Activated CD4-positive, alpha-beta T cell treated with anti-CD3 and anti-CD28 coated beads, Interleukin-2, amount 10 ng/mL, durations not matched to agents 24 days and 14 days (primary cell): ENCODE data around the gene NXPE3. TPM values are rescaled to one million over a fixed set of nuclear protein-coding genes. Genes with fewer than 3 reads are reported as not detected.

Experiments used
- DNase-seq: peaks from one replicate; pipeline ENCODE4 v3.0.0; 2022
- H3K27ac Mint-ChIP-seq: one replicate; pipeline ENCODE4 v1.8.0; 2022; ENCODE audit warnings: mild to moderate bottlenecking, mixed read lengths
- H3K27me3 Mint-ChIP-seq: one replicate; pipeline ENCODE4 v1.8.0; 2022; ENCODE audit warnings: mixed read lengths
- H3K36me3 Mint-ChIP-seq: one replicate; pipeline ENCODE4 v1.8.0; 2022; ENCODE audit warnings: low read depth, mild to moderate bottlenecking, mixed read lengths
- H3K4me1 Mint-ChIP-seq: one replicate; pipeline ENCODE4 v1.8.0; 2021; ENCODE audit warnings: mixed read lengths
- H3K4me3 Mint-ChIP-seq: one replicate; pipeline ENCODE4 v1.8.0; 2022; ENCODE audit warnings: mild to moderate bottlenecking, moderate library complexity, mixed read lengths
- H3K9me3 Mint-ChIP-seq: one replicate; pipeline ENCODE4 v1.8.0; 2021; ENCODE audit warnings: mixed read lengths
- intact Hi-C: fragments of 100-400 bp; cut with micrococcal nuclease; formaldehyde crosslinking; loops from one replicate; pipeline ENCODE4 v1.15.1; 2023
- total RNA-seq: library from RNA; stranded (reverse); gene quantifications from 2 replicates; pipeline ENCODE4 v1.2.3, GENCODE V29; 2022

The NXPE3 gene
- total RNA-seq, 1 donor from 2014 or later: 18.2 TPM

GRCh38 chr3:101779822-101780381 is 891 bp downstream of the NXPE3 start:
- Mint-ChIP-seq H3K27ac (peak overlapping the region; percentile 94), H3K4me3 (peak overlapping the region; percentile 97), H3K36me3 (peaks cover 20% of the 10 kb centered on the region), H3K27me3 (no peaks in the 10 kb centered on the region), H3K9me3 (no peaks in the 10 kb centered on the region), H3K4me1 (peaks cover 38% of the 10 kb centered on the region)
- DNase-seq: no peak
- intact Hi-C loops: loop anchor here (1.0 to 10.0 kb wide), 4 partner anchors 56 to 205 kb away; partner anchors contain the start of genes CEP97 and PCNP

DNA sequence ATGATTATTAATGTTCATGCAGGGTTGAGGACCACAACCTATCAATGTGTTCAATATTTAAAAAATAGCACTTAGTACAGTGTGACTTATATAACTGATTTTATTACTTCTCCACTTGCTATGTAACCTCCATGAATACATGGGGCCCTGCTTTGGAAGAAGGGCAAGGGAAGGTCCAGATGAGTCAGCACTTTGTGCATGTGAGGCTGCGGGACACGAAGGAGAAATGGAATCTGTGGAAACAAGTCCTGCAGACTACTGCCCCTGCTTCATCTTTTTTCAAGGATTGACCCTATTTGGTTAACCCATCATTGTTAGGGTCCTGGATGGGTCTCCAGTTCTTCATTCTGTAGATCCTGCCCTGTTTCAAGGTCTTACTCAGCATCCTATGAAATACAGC is 1.6 kb downstream of the NXPE3 start:
- no peak for DNase-seq
- Mint-ChIP-seq H3K36me3 (peaks cover 27% of the 10 kb centered on the region), H3K4me1 (peaks cover 45% of the 10 kb centered on the region), H3K4me3 (peak overlapping the region; percentile 97), H3K27me3 (no peaks in the 10 kb centered on the region), H3K9me3 (no peaks in the 10 kb centered on the region), H3K27ac (no peak overlapping the region)
- intact Hi-C loops: loop anchor here (2.0 to 10.0 kb wide), 2 partner anchors 70 to 206 kb away; partner anchors contain the start of gene PCNP

GRCh38 chr3:101781166-101781565 is 2.2 kb downstream of the NXPE3 start:
- Mint-ChIP-seq H3K4me3 (peak overlapping the region; percentile 29), H3K36me3 (peaks cover 31% of the 10 kb centered on the region), H3K4me1 (peaks cover 50% of the 10 kb centered on the region), H3K27ac (no peak overlapping the region), H3K27me3 (no peaks in the 10 kb centered on the region), H3K9me3 (no peaks in the 10 kb centered on the region)
- intact Hi-C loops: loop anchor here (2.0 to 10.0 kb wide), 2 partner anchors 70 to 206 kb away; partner anchors contain the start of gene PCNP
- no peak for DNase-seq

- intact Hi-C loops: loop anchor here (10.0 kb wide), 1 partner anchor 210 kb away; the partner anchor contains the start of gene PCNP
- H3K27ac Mint-ChIP-seq: peak overlapping the region; percentile 89
- peaks cover 62% of the 10 kb centered on the region for H3K36me3 Mint-ChIP-seq
- peaks cover 41% of the 10 kb centered on the region for H3K4me1 Mint-ChIP-seq
- peak overlapping the region; percentile 82 for H3K4me3 Mint-ChIP-seq
- no peaks in the 10 kb centered on the region for H3K9me3 Mint-ChIP-seq
- peak; percentile 68 for DNase-seq
- no peaks in the 10 kb centered on the region for H3K27me3 Mint-ChIP-seq
These were observed 6.0 kb downstream of the NXPE3 start for GRCh38 chr3:101784855-101785613.

DNA sequence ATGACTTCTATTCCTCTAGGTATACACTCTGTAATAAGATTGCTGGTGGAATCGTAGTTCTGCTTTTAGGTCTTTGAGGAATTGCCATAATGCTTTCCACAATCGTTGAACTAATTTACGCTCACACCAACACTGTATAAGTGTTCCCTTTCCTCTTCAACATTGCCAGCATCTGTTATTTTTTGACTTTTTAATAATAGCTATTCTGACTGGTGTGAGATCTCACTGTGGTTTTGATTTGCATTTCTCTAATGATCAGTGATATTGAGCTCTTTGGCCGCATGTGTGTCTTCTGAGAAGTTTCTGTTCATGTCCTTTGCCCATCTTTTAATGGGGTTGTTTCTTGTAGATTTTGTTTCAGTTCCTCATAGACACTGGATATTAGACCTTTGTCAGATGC is 12.8 kb downstream of the NXPE3 start:
- Mint-ChIP-seq H3K27ac (no peak overlapping the region), H3K27me3 (no peaks in the 10 kb centered on the region), H3K4me3 (no peak overlapping the region), H3K36me3 (peaks cover 85% of the 10 kb centered on the region), H3K9me3 (peaks cover 22% of the 10 kb centered on the region), H3K4me1 (peaks cover 17% of the 10 kb centered on the region)
- DNase-seq: no peak
- intact Hi-C loops: no loop called here

- H3K27ac Mint-ChIP-seq: no peak overlapping the region
- DNase-seq: no peak
- no peaks in the 10 kb centered on the region for H3K27me3 Mint-ChIP-seq
- H3K9me3 Mint-ChIP-seq: peaks cover 22% of the 10 kb centered on the region
- peaks cover 64% of the 10 kb centered on the region for H3K36me3 Mint-ChIP-seq
- intact Hi-C loops: no loop called here
- no peak overlapping the region for H3K4me3 Mint-ChIP-seq
- H3K4me1 Mint-ChIP-seq: peaks cover 17% of the 10 kb centered on the region
These were observed 17.2 kb downstream of the NXPE3 start for GRCh38 chr3:101796077-101796680.

DNA sequence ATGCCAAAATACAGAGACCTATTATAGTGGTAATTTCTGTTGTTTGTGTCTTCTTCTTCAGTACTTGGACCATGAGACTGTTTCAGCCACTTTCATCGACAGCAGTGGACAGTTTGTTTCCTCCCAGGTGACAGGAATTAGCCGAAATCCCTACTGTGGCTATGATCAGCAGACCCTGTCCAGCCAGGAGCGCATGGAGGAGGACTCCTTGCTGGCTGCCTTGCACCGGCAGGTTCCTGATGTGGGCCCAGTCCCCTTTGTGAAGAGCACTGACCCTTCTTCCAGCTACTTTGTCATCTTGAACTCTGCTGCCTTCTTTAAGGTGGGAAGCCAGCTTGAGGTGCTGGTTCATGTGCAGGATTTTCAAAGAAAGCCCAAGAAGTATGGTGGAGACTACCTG is 22.2 kb downstream of the NXPE3 start:
- DNase-seq: no peak
- intact Hi-C loops: loop anchor here (5.0 to 10.0 kb wide), 3 partner anchors 104 to 736 kb away; no protein-coding TSS in a partner anchor
- H3K4me3 Mint-ChIP-seq: no peak overlapping the region
- H3K27ac Mint-ChIP-seq: no peak overlapping the region
- no peaks in the 10 kb centered on the region for H3K27me3 Mint-ChIP-seq
- peaks cover 32% of the 10 kb centered on the region for H3K36me3 Mint-ChIP-seq
- peaks cover 16% of the 10 kb centered on the region for H3K4me1 Mint-ChIP-seq
- peaks cover 2% of the 10 kb centered on the region for H3K9me3 Mint-ChIP-seq

- Mint-ChIP-seq H3K27ac (no peak overlapping the region), H3K9me3 (no peaks in the 10 kb centered on the region), H3K27me3 (no peaks in the 10 kb centered on the region), H3K4me1 (peaks cover 12% of the 10 kb centered on the region), H3K36me3 (peaks cover 28% of the 10 kb centered on the region), H3K4me3 (no peak overlapping the region)
- intact Hi-C loops: loop anchor here (2.0 to 10.0 kb wide), 4 partner anchors 49 to 735 kb away; no protein-coding TSS in a partner anchor
- no peak for DNase-seq
These were observed 23.2 kb downstream of the NXPE3 start for GRCh38 chr3:101802179-101802578.

- Mint-ChIP-seq H3K27ac (peak overlapping the region; percentile 26), H3K4me3 (no peak overlapping the region), H3K27me3 (no peaks in the 10 kb centered on the region), H3K36me3 (peaks cover 25% of the 10 kb centered on the region), H3K4me1 (peaks cover 16% of the 10 kb centered on the region), H3K9me3 (no peaks in the 10 kb centered on the region)
- peak; percentile 90 for DNase-seq
- intact Hi-C loops: loop anchor here (2.0 to 10.0 kb wide), 4 partner anchors 48 to 734 kb away; no protein-coding TSS in a partner anchor
These were observed 24.3 kb downstream of the NXPE3 start for GRCh38 chr3:101803173-101803782.

DNA sequence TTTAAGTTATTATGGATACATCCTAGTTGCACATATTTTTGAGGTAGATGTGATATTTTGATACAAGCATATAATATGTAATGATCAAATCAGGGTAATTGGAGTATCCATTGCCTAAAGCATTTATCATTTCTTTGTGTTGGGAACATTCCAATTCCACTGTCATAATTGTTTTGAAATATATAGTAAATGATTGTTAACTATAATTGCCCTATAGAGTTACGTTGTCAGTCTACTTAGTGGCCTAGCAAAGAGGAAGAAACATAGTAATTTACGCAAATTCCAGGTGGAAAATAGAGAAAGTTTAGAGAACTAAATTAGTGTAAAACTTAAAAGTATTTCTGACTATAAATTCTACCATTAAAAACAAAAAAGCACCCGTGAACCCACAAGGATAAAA is 24.9 kb downstream of the NXPE3 start:
- H3K4me1 Mint-ChIP-seq: peaks cover 17% of the 10 kb centered on the region
- H3K27me3 Mint-ChIP-seq: no peaks in the 10 kb centered on the region
- peaks cover 25% of the 10 kb centered on the region for H3K36me3 Mint-ChIP-seq
- intact Hi-C loops: loop anchor here (2.0 to 10.0 kb wide), 4 partner anchors 47 to 733 kb away; no protein-coding TSS in a partner anchor
- no peak for DNase-seq
- no peak overlapping the region for H3K27ac Mint-ChIP-seq
- no peak overlapping the region for H3K4me3 Mint-ChIP-seq
- H3K9me3 Mint-ChIP-seq: no peaks in the 10 kb centered on the region

DNA sequence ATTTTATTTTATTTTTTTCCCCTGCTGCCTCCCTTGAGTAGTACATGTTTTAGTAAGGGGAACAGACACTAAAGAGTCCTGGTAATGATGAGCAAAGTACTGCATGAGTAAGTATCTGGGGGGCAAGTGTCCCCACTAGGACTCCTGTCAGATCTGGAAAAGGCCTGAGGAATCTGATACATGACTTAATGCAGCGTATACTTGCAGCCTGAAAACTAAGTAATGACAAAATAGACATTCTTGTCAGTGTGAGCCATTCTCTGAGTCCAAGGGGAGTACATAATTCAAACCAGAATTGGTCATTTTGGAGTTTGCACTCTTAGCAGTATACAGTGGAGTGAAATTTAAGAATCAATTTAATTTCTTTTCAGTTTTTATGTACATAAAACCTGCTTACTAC is 27.5 kb downstream of the NXPE3 start:
- Mint-ChIP-seq H3K4me3 (no peak overlapping the region), H3K4me1 (peaks cover 35% of the 10 kb centered on the region), H3K9me3 (no peaks in the 10 kb centered on the region), H3K36me3 (peaks cover 22% of the 10 kb centered on the region), H3K27ac (no peak overlapping the region), H3K27me3 (no peaks in the 10 kb centered on the region)
- intact Hi-C loops: loop anchor here (10.0 kb wide), 1 partner anchor 568 kb away; no protein-coding TSS in a partner anchor
- no peak for DNase-seq

GRCh38 chr3:101807888-101808287 is 28.9 kb downstream of the NXPE3 start:
- peaks cover 18% of the 10 kb centered on the region for H3K36me3 Mint-ChIP-seq
- intact Hi-C loops: loop anchor here (2.0 to 10.0 kb wide), 3 partner anchors 19 to 567 kb away; no protein-coding TSS in a partner anchor
- no peak overlapping the region for H3K27ac Mint-ChIP-seq
- H3K4me3 Mint-ChIP-seq: no peak overlapping the region
- H3K9me3 Mint-ChIP-seq: no peaks in the 10 kb centered on the region
- H3K4me1 Mint-ChIP-seq: peaks cover 39% of the 10 kb centered on the region
- DNase-seq: no peak
- no peaks in the 10 kb centered on the region for H3K27me3 Mint-ChIP-seq
